ENCODE measurements around the gene IL11RA.

IL11RA gene

DNA sequence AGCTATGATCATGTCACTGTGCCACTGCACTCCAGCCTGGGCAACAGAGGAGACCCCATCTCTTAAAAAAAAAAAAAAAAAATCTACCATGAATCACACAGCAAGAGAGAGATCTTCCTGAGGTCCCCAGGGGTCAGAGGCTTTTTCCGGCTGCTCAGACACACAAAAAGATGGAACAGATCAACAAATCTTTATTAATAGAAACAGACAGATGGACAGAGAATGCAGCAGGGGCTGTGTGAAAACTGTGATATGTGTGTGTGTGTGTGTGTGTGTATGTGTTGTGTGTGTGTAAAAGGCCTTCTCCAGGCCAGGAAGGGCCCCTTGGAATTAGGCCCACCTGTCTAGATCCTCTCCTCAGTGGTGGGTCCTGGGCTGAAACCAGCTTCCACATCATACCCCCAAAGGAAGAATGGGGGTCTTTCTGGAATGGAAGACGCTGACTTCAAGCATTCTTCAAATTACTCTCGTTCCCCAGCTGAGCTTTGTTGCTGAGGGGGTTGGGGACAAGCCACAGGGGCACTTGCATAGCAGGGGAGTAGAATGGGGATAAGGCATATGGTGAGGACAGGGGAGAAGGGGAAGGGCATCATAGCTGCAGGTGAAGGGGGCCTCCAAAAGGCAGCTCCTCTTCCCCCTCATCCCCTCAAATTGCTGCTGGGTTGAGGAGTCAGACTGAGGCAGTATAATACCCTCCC, 17.3 kb upstream of the IL11RA start:
- Histone ChIP-seq H3K4me3 (ENCODE audit: severe bottlenecking) (no peak overlapping the region), H3K36me3 (ENCODE audit: low read depth) (peaks cover 10% of the 10 kb centered on the region; the same call in 1 of the 2 replicates), H3K4me1 (ENCODE audit: insufficient read depth, poor library complexity, severe bottlenecking) (no peaks in the 10 kb centered on the region), H3K27me3 (ENCODE audit: insufficient read depth, poor library complexity, severe bottlenecking) (peaks cover 7% of the 10 kb centered on the region), H3K27ac (ENCODE audit: poor library complexity, severe bottlenecking) (no peak overlapping the region), H3K9me3 (ENCODE audit: severe bottlenecking) (no peaks in the 10 kb centered on the region)
- TF ChIP-seq, protein P1, sequence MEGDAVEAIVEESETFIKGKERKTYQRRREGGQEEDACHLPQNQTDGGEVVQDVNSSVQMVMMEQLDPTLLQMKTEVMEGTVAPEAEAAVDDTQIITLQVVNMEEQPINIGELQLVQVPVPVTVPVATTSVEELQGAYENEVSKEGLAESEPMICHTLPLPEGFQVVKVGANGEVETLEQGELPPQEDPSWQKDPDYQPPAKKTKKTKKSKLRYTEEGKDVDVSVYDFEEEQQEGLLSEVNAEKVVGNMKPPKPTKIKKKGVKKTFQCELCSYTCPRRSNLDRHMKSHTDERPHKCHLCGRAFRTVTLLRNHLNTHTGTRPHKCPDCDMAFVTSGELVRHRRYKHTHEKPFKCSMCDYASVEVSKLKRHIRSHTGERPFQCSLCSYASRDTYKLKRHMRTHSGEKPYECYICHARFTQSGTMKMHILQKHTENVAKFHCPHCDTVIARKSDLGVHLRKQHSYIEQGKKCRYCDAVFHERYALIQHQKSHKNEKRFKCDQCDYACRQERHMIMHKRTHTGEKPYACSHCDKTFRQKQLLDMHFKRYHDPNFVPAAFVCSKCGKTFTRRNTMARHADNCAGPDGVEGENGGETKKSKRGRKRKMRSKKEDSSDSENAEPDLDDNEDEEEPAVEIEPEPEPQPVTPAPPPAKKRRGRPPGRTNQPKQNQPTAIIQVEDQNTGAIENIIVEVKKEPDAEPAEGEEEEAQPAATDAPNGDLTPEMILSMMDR (IDR thresholded peaks at IDR 0.05; ENCODE audit: poor library complexity, severe bottlenecking), result no peak
- DNase-seq (ENCODE audit: low spot score), result no peak
- ATAC-seq (ENCODE audit: low read depth), result no peak

DNA sequence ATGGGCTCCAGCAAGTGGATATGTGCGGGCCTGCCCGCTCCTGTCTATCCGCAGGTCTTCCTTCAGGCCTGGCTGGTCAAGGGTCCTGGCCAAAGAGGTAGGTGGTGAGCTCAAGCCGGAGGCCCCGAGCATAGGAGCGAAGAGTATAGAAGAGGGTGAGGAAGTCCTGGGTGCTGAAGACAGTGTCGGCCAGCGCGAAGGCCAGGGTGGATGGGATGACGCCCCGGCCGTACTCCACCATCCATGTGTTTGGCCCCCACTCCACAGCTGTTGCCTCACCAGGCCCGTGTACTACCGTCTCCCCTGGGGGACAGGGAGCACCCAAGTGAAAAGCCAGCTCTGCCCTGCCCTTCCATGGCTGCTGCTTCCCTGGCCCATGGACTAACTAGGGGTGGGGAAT, 16.4 kb upstream of the IL11RA start:
- H3K9me3 ChIP-seq (ENCODE audit: severe bottlenecking), result no peaks in the 10 kb centered on the region
- no peaks in the 10 kb centered on the region for H3K27me3 ChIP-seq (ENCODE audit: insufficient read depth, poor library complexity, severe bottlenecking)
- H3K36me3 ChIP-seq (ENCODE audit: low read depth), result peaks cover 10% of the 10 kb centered on the region; the same call in 1 of the 2 replicates
- H3K27ac ChIP-seq (ENCODE audit: poor library complexity, severe bottlenecking), result no peak overlapping the region
- TF ChIP-seq, protein P1 (IDR thresholded peaks at IDR 0.05; ENCODE audit: poor library complexity, severe bottlenecking), result no peak
- H3K4me1 ChIP-seq (ENCODE audit: insufficient read depth, poor library complexity, severe bottlenecking), result no peaks in the 10 kb centered on the region
- no peak for ATAC-seq (ENCODE audit: low read depth)
- no peak overlapping the region for H3K4me3 ChIP-seq (ENCODE audit: severe bottlenecking)
- DNase-seq (ENCODE audit: low spot score), result no peak

DNA sequence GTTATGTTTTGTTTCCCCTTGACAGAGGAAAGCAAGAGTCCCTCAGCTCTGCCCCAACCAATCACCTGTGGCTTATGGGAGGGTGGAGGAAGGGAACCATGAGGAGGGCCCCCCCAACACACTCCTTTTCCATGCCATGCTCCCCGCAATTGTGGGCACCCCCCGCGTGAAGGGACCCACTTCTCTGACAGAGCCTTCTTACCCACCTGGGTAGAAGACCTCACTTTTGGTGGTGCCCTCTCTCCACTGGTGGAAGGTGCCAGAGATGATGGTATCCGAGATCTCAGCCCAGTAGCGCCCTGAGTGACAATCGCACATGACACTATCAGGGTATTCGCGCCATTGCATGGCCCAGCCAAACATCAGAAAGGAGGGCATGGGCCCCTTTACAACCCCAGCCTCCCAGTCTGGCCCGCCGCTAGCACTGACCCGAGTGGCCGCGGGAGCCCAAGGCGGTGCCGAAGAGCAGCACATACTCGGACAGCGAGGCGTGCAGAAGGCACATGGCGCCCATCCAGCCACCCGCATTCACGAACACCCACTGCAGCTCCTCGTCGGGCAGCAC, 15.1 kb upstream of the IL11RA start:
- Histone ChIP-seq H3K27me3 (ENCODE audit: insufficient read depth, poor library complexity, severe bottlenecking) (no peaks in the 10 kb centered on the region), H3K27ac (ENCODE audit: poor library complexity, severe bottlenecking) (peak overlapping the region; percentile 51)
- DNase-seq (ENCODE audit: low spot score), result no peak

DNA sequence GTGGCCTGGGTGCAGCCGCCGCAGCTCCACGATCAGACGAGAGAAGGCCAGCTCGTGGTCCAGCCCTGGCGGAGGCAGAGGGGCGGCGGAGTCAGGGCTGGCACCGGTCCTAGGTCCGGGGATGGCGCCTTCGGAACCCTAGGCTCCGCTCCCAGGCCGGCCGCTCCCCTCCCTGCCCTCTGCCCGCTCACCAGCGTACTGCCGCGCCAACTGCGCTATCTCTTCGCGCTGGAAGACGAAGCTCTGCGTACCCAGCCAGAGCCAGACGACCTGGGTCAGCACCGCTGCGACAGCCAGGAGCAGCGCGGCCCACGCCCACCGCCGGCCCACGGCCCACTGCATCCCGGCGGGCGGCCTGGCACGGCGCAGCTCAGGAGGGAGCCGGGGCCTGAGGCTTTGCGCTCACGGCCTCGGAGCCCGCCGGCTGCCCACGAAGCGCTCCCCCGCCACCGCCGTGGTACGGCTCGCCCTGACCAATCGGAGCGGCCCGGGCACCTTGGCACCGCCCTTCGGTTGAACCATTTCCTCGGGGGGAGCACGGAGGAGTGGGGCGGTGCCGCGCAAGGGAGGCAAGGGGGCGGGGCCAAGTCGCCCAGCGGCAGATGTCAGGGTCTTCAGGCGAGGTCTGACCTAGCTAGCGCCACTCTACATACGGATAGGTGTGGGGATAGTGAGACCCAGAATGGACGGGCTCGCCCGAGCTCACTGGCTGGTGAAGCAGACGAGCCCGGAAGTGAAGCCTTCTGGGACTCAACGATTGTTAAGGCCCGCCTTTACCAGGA, 14.4 kb upstream of the IL11RA start, which contains the start of gene SIGMAR1:
SIGMAR1 (minus strand) TSS at position 432 of the 782 bp plus-strand sequence; CDS start at position 342, 90 bp downstream.
- ATAC-seq (ENCODE audit: low read depth), result peak; percentile 87
- H3K4me1 ChIP-seq (ENCODE audit: insufficient read depth, poor library complexity, severe bottlenecking), result no peaks in the 10 kb centered on the region
- TF ChIP-seq, protein P1 (IDR thresholded peaks at IDR 0.05; ENCODE audit: poor library complexity, severe bottlenecking), result no peak
- H3K27ac ChIP-seq (ENCODE audit: poor library complexity, severe bottlenecking), result peak within 1 kb of the TSS; percentile 51
- H3K36me3 ChIP-seq (ENCODE audit: low read depth), result peaks cover 10% of the 10 kb centered on the region; the same call in 1 of the 2 replicates
- peak; percentile 91 for DNase-seq (ENCODE audit: low spot score)
- H3K27me3 ChIP-seq (ENCODE audit: insufficient read depth, poor library complexity, severe bottlenecking), result no peaks in the 10 kb centered on the region
- H3K4me3 ChIP-seq (ENCODE audit: severe bottlenecking), result peak within 1 kb of the TSS; percentile 79
- no peaks in the 10 kb centered on the region for H3K9me3 ChIP-seq (ENCODE audit: severe bottlenecking)

More for the DNA sequence above, 15.1 kb upstream of the IL11RA start:
- no peaks in the 10 kb centered on the region for H3K9me3 ChIP-seq (ENCODE audit: severe bottlenecking)
- no peaks in the 10 kb centered on the region for H3K4me1 ChIP-seq (ENCODE audit: insufficient read depth, poor library complexity, severe bottlenecking)
- ATAC-seq (ENCODE audit: low read depth), result peak; percentile 6; the same call in 2 of the 3 replicates
- peak overlapping the region; percentile 79 for H3K4me3 ChIP-seq (ENCODE audit: severe bottlenecking)
- TF ChIP-seq, protein P1 (IDR thresholded peaks at IDR 0.05; ENCODE audit: poor library complexity, severe bottlenecking), result no peak
- H3K36me3 ChIP-seq (ENCODE audit: low read depth), result peaks cover 10% of the 10 kb centered on the region; the same call in 1 of the 2 replicates

Measured in RWPE2 (cell line).